Neuronal stem cell (in vitro differentiated cells): Measurements from ENCODE around the gene ANGPTL4.
"Not testable (repeated sequence)": the region's sequence is repeated elsewhere in the genome, so short reads cannot be mapped to it uniquely, and the experiment has no call there.

Experiments
- DNase-seq: peaks from one replicate; pipeline ENCODE4 v3.0.0-alpha.2; 2013; ENCODE audit warnings: low spot score
- H2AFZ ChIP-seq: one replicate; pipeline ENCODE4 v1.6.1; 2013; ENCODE audit warnings: mild to moderate bottlenecking, low read length, inconsistent platforms
- H2AK5ac ChIP-seq: 2 replicates; pipeline ENCODE4 v1.6.1; 2013; ENCODE audit warnings: low read depth, mild to moderate bottlenecking, inconsistent platforms, low read length, moderate library complexity, mixed read lengths
- H2BK120ac ChIP-seq: 2 replicates; pipeline ENCODE4 v1.6.1; 2013; ENCODE audit warnings: low read depth, mild to moderate bottlenecking, inconsistent platforms, low read length, moderate library complexity, mixed read lengths
- H2BK12ac ChIP-seq: one replicate; pipeline ENCODE4 v1.6.1; 2013; ENCODE audit warnings: low read length, inconsistent platforms
- H2BK15ac ChIP-seq: 2 replicates; pipeline ENCODE4 v1.6.1; 2013; ENCODE audit warnings: mild to moderate bottlenecking, low read length, inconsistent platforms, mixed read lengths
- H2BK5ac ChIP-seq: one replicate; pipeline ENCODE4 v1.6.1; 2013; ENCODE audit warnings: inconsistent platforms, mild to moderate bottlenecking, low read length, moderate library complexity
- H3K14ac ChIP-seq: one replicate; pipeline ENCODE4 v1.6.1; 2013; ENCODE audit warnings: low read length, inconsistent platforms
- H3K18ac ChIP-seq: 2 replicates; pipeline ENCODE4 v1.6.1; 2013; ENCODE audit warnings: low read length, inconsistent platforms
- H3K23ac ChIP-seq: 2 replicates; pipeline ENCODE4 v1.6.1; 2013; ENCODE audit warnings: low read depth, mild to moderate bottlenecking, mixed read lengths, low read length, inconsistent platforms; ENCODE audit not compliant: poor library complexity
- H3K27ac ChIP-seq: replicated peaks from 3 replicates; pipeline ENCODE4 v1.5.1; 2013; ENCODE audit warnings: low read length, inconsistent platforms
- H3K27me3 ChIP-seq, 3 experiments: 2 replicates each; pipeline ENCODE4 v1.6.1; 2013; ENCODE audit warnings: low read length in 3 of 3, mild to moderate bottlenecking in 2 of 3, inconsistent platforms in 1 of 3, low read depth in 1 of 3, mixed read lengths in 1 of 3, moderate library complexity in 1 of 3; ENCODE audit not compliant: control insufficient read depth in 3 of 3, insufficient read depth in 3 of 3
- H3K36me3 ChIP-seq, 2 donors: replicated peaks in 1 of 2; 2 replicates each; pipeline ENCODE4 v1.6.1; 2013; ENCODE audit warnings: low read length in 2 of 2; ENCODE audit not compliant: control insufficient read depth in 2 of 2, insufficient read depth in 2 of 2
- H3K4ac ChIP-seq: 2 replicates; pipeline ENCODE4 v1.6.1; 2013; ENCODE audit warnings: inconsistent platforms, mild to moderate bottlenecking, low read length, moderate library complexity
- H3K4me1 ChIP-seq, 2 donors: 1 replicate in 1 of 2; 2 replicates in 1 of 2; pipeline ENCODE4 v1.6.1; 2013; ENCODE audit warnings: low read length in 2 of 2, low read depth in 1 of 2; ENCODE audit not compliant: control insufficient read depth in 2 of 2, insufficient read depth in 1 of 2
- H3K4me2 ChIP-seq: one replicate; pipeline ENCODE4 v1.6.1; 2013; ENCODE audit warnings: mild to moderate bottlenecking, low read length, inconsistent platforms; ENCODE audit not compliant: insufficient read depth, poor library complexity, severe bottlenecking
- H3K4me3 ChIP-seq, 2 donors: 2 replicates each; pipeline ENCODE4 v1.5.1; 2013; ENCODE audit warnings: low read length in 2 of 2, mild to moderate bottlenecking in 2 of 2, inconsistent platforms in 1 of 2, moderate library complexity in 1 of 2
- H3K79me1 ChIP-seq: one replicate; pipeline ENCODE4 v1.6.1; 2013; ENCODE audit warnings: low read depth, mild to moderate bottlenecking, inconsistent platforms, low read length, moderate library complexity
- H3K9ac ChIP-seq: one replicate; pipeline ENCODE4 v1.6.1; 2013; ENCODE audit warnings: mild to moderate bottlenecking, low read depth, low read length, inconsistent platforms; ENCODE audit not compliant: poor library complexity
- H3K9me3 ChIP-seq, 2 donors: replicated peaks in 1 of 2; 2 replicates each; pipeline versions ENCODE3 to v1.6.1; 2013; ENCODE audit warnings: low read length in 2 of 2, mild to moderate bottlenecking in 2 of 2, inconsistent platforms in 1 of 2, low read depth in 1 of 2, mixed read lengths in 1 of 2, moderate library complexity in 1 of 2; ENCODE audit not compliant: control insufficient read depth in 2 of 2, insufficient read depth in 1 of 2
- H4K8ac ChIP-seq: one replicate; pipeline ENCODE4 v1.6.1; 2013; ENCODE audit warnings: low read depth, mild to moderate bottlenecking, inconsistent platforms, low read length, moderate library complexity
- H4K91ac ChIP-seq: one replicate; pipeline ENCODE4 v1.6.1; 2013; ENCODE audit warnings: low read length, low read depth, mild to moderate bottlenecking, inconsistent platforms; ENCODE audit not compliant: poor library complexity
- WGBS, 2 donors: extraction: QIAGEN DNeasy Blood & Tissue Kit; methylation state at CpG; one replicate each; pipeline ENCODE4 v1.1.7; 2013; ENCODE audit warnings: missing lambda C conversion rate in 2 of 2, mixed read lengths in 1 of 2; ENCODE audit not compliant: insufficient read length in 2 of 2, insufficient replicate concordance in 1 of 2; ENCODE audit errors: extremely low coverage in 2 of 2; 5-methylcytosine and 5-hydroxymethylcytosine counted together

ANGPTL4 gene

GRCh38 chr19:8318835-8319234 is 45.1 kb upstream of the ANGPTL4 start:
- H2BK5ac ChIP-seq, H3K9ac ChIP-seq, H2AK5ac ChIP-seq, H3K4ac ChIP-seq, H2AFZ ChIP-seq, H3K4me2 ChIP-seq, H3K9me3 ChIP-seq, H3K4me3 ChIP-seq, H3K18ac ChIP-seq, H2BK15ac ChIP-seq, H4K91ac ChIP-seq, DNase-seq, H3K27ac ChIP-seq, H3K27me3 ChIP-seq, H2BK120ac ChIP-seq, H4K8ac ChIP-seq, H3K14ac ChIP-seq, H2BK12ac ChIP-seq, H3K23ac ChIP-seq: not testable (repeated sequence)
- no CpG with 5 or more reads among the region's 9 CpGs for WGBS, 2 donors
- peaks cover 18% of the 10 kb centered on the region for H3K79me1 ChIP-seq
- peaks cover 9 to 12% of the 10 kb centered on the region in 2 donors for H3K4me1 ChIP-seq
- H3K36me3 ChIP-seq = peaks cover 26 to 52% of the 10 kb centered on the region in 2 donors

GRCh38 chr19:8319807-8320520 is 44.0 kb upstream of the ANGPTL4 start:
- Histone ChIP-seq H3K4me2 (peak overlapping the region; percentile 84), H3K79me1 (peaks cover 20% of the 10 kb centered on the region)
- WGBS, 2 donors = no CpG with 5 or more reads among the region's 19 CpGs

GRCh38 chr19:8320564-8321066 is 43.3 kb upstream of the ANGPTL4 start:
- no peaks in the 10 kb centered on the region for H3K9me3 ChIP-seq
- H3K79me1 ChIP-seq = peaks cover 20% of the 10 kb centered on the region
- no peak overlapping the region for H2BK12ac ChIP-seq
- H3K27ac ChIP-seq = no peak overlapping the region
- no peak for DNase-seq
- H3K27me3 ChIP-seq = no peaks in the 10 kb centered on the region
- peak overlapping the region; percentile 40 for H3K14ac ChIP-seq
- peak overlapping the region; percentile 60 for H3K23ac ChIP-seq
- peak overlapping the region; percentile 93 for H3K18ac ChIP-seq
- H3K4me3 ChIP-seq = peak overlapping the region; percentile 89 to 91
- H4K91ac ChIP-seq = no peak overlapping the region
- H3K4ac ChIP-seq = no peak overlapping the region
- H2BK5ac ChIP-seq = peak overlapping the region; percentile 77
- H4K8ac ChIP-seq = peak overlapping the region; percentile 20
- peak overlapping the region; percentile 77 for H2AFZ ChIP-seq
- peak overlapping the region; percentile 89 for H3K9ac ChIP-seq
- H2BK120ac ChIP-seq = no peak overlapping the region
- peaks cover 9 to 12% of the 10 kb centered on the region in 2 donors for H3K4me1 ChIP-seq
- H3K4me2 ChIP-seq = peak overlapping the region; percentile 84
- peak overlapping the region; percentile 28 for H2BK15ac ChIP-seq
- peak overlapping the region; percentile 90 for H2AK5ac ChIP-seq
- peaks cover 17 to 48% of the 10 kb centered on the region in 2 donors for H3K36me3 ChIP-seq
- no CpG with 5 or more reads among the region's 16 CpGs for WGBS, 2 donors

More at GRCh38 chr19:8319807-8320520, 44.0 kb upstream of the ANGPTL4 start:
- H2BK5ac ChIP-seq = no peak overlapping the region
- H2AFZ ChIP-seq = no peak overlapping the region
- no peak overlapping the region for H3K9ac ChIP-seq
- no peak overlapping the region for H2AK5ac ChIP-seq
- H3K9me3 ChIP-seq = no peaks in the 10 kb centered on the region
- no peak overlapping the region for H4K8ac ChIP-seq
- H3K27me3 ChIP-seq = no peaks in the 10 kb centered on the region
- H3K14ac ChIP-seq = no peak overlapping the region
- H3K18ac ChIP-seq = no peak overlapping the region
- H2BK12ac ChIP-seq = no peak overlapping the region
- peaks cover 9 to 12% of the 10 kb centered on the region in 2 donors for H3K4me1 ChIP-seq
- H3K36me3 ChIP-seq = peaks cover 24 to 55% of the 10 kb centered on the region in 2 donors
- no peak overlapping the region for H3K27ac ChIP-seq
- no peak overlapping the region for H3K23ac ChIP-seq
- H2BK120ac ChIP-seq = no peak overlapping the region
- H4K91ac ChIP-seq = no peak overlapping the region
- H2BK15ac ChIP-seq = no peak overlapping the region
- peak overlapping the region in 1 of 2 donors; percentile 89 for H3K4me3 ChIP-seq
- DNase-seq = no peak
- H3K4ac ChIP-seq = no peak overlapping the region
